MM.1S (cell line): ENCODE measurements around the gene WDR64.
A peak's percentile ranks its signal among the peaks of the same experiment; 100 is the strongest.

Experiments used
- DNase-seq: peaks from one replicate; pipeline ENCODE4 v3.0.0-alpha.2; 2015
- H2AFZ ChIP-seq: fragments of 300-600 bp; sonication (generic); 2 replicates; pipeline ENCODE4 v1.6.0; 2016; ENCODE audit warnings: antibody characterized with exemption, low read length
- H3F3A ChIP-seq: fragments of 300-600 bp; sonication (generic); 2 replicates; pipeline ENCODE4 v1.6.1; 2016; ENCODE audit warnings: mild to moderate bottlenecking, antibody characterized with exemption, low read length, moderate library complexity, mixed read lengths; ENCODE audit not compliant: insufficient read depth
- H3K27ac ChIP-seq: fragments of 300-600 bp; sonication (generic); 2 replicates; pipeline ENCODE4 v1.5.1; 2016; ENCODE audit warnings: mild to moderate bottlenecking, low read length
- H3K27me3 ChIP-seq: fragments of 300-600 bp; sonication (generic); replicated peaks from 2 replicates; pipeline ENCODE4 v1.6.0; 2016; ENCODE audit warnings: low read length; ENCODE audit not compliant: insufficient read depth
- H3K36me3 ChIP-seq: fragments of 300-600 bp; sonication (generic); replicated peaks from 2 replicates; pipeline ENCODE4 v1.6.1; 2016; ENCODE audit warnings: mild to moderate bottlenecking, low read length, mixed read lengths; ENCODE audit not compliant: insufficient read depth
- H3K4me1 ChIP-seq: fragments of 300-600 bp; sonication (generic); 2 replicates; pipeline ENCODE4 v1.6.1; 2016; ENCODE audit warnings: low read length, mixed read lengths
- H3K4me2 ChIP-seq: fragments of 300-600 bp; sonication (generic); 2 replicates; pipeline ENCODE4 v1.6.0; 2016; ENCODE audit warnings: low read depth, low read length
- H3K4me3 ChIP-seq: fragments of 300-600 bp; sonication (generic); 2 replicates; pipeline ENCODE4 v1.5.1; 2016; ENCODE audit warnings: low read length, mixed read lengths
- H3K79me2 ChIP-seq: fragments of 300-600 bp; sonication (generic); 2 replicates; pipeline ENCODE4 v1.6.1; 2016; ENCODE audit warnings: mixed run types, low read length, mixed read lengths
- H3K9ac ChIP-seq: fragments of 300-600 bp; sonication (generic); 2 replicates; pipeline ENCODE4 v1.6.1; 2016; ENCODE audit warnings: low read length, mixed read lengths
- H3K9me2 ChIP-seq: fragments of 300-600 bp; sonication (generic); replicated peaks from 2 replicates; pipeline ENCODE4 v1.6.1; 2016; ENCODE audit warnings: mild to moderate bottlenecking, low read length, mixed read lengths; ENCODE audit not compliant: insufficient read depth
- H3K9me3 ChIP-seq: fragments of 300-600 bp; sonication (generic); replicated peaks from 2 replicates; pipeline ENCODE4 v1.6.1; 2016; ENCODE audit warnings: mild to moderate bottlenecking, low read length, mixed read lengths; ENCODE audit not compliant: insufficient read depth
- H4K20me1 ChIP-seq: fragments of 300-600 bp; sonication (generic); 2 replicates; pipeline ENCODE4 v1.6.1; 2016; ENCODE audit warnings: mild to moderate bottlenecking, low read length, moderate library complexity, mixed read lengths; ENCODE audit not compliant: insufficient read depth
- CTCF ChIP-seq: fragments of 300-600 bp; sonication (generic); IDR thresholded peaks from 2 replicates; pipeline ENCODE4 v1.5.1; 2016; ENCODE audit warnings: antibody characterized with exemption, low read length, mixed read lengths
- EZH2 ChIP-seq: fragments of 300-600 bp; sonication (generic); optimal IDR thresholded peaks from 2 replicates; pipeline ENCODE3; 2017; ENCODE audit warnings: low read depth, mild to moderate bottlenecking, antibody characterized with exemption, low read length, mixed read lengths
- EZH2phosphoT487 ChIP-seq: fragments of 300-600 bp; sonication (generic); IDR thresholded peaks from 2 replicates; pipeline ENCODE4 v1.6.1; 2018; ENCODE audit warnings: antibody characterized with exemption, low read length

Gene WDR64

DNA sequence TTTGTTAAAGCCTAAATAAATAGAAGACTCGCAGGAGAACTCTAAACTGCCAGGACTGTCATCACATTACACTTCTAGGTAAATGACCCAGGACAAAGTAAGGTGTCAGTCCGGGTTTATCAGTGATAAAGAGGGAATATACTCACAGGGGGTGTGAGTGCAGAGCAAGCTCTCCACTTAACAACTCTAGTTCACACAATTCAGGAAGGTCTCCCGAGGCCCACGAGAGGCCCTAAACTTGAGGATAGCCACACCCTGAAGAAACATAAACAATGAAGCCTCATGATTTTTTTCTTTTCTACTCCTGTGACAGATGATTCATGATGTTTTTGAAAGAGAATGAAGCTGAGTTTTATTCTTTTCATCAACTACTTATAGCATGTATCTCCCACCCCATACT, 130.3 kb downstream of the WDR64 start:
- Histone ChIP-seq H3K4me1 (no peaks in the 10 kb centered on the region), H3K36me3 (no peaks in the 10 kb centered on the region), H3K4me2 (no peak overlapping the region), H4K20me1 (no peaks in the 10 kb centered on the region), H3K27me3 (no peaks in the 10 kb centered on the region), H3K9ac (no peak overlapping the region), H3F3A (no peaks in the 10 kb centered on the region), H3K27ac (no peak overlapping the region), H2AFZ (no peak overlapping the region), H3K9me2 (no peaks in the 10 kb centered on the region), H3K4me3 (no peak overlapping the region), H3K9me3 (no peaks in the 10 kb centered on the region), H3K79me2 (no peaks in the 10 kb centered on the region)
- DNase-seq: peak; percentile 5
- TF ChIP-seq EZH2: no peak
- TF ChIP-seq EZH2phosphoT487: no peak
- no peak for TF ChIP-seq CTCF

GRCh38 chr1:241787691-241788090, 135.6 kb downstream of the WDR64 start:
- Histone ChIP-seq H3K9me3 (no peaks in the 10 kb centered on the region), H3K79me2 (no peaks in the 10 kb centered on the region), H3K27me3 (no peaks in the 10 kb centered on the region), H3K9me2 (no peaks in the 10 kb centered on the region), H4K20me1 (no peaks in the 10 kb centered on the region), H3K36me3 (no peaks in the 10 kb centered on the region), H3K4me1 (no peaks in the 10 kb centered on the region), H3K4me3 (no peak overlapping the region), H3K9ac (no peak overlapping the region), H3F3A (no peaks in the 10 kb centered on the region), H3K4me2 (no peak overlapping the region), H3K27ac (no peak overlapping the region), H2AFZ (no peak overlapping the region)
- no peak for DNase-seq
- no peak for TF ChIP-seq EZH2
- no peak for TF ChIP-seq EZH2phosphoT487
- no peak for TF ChIP-seq CTCF

DNA sequence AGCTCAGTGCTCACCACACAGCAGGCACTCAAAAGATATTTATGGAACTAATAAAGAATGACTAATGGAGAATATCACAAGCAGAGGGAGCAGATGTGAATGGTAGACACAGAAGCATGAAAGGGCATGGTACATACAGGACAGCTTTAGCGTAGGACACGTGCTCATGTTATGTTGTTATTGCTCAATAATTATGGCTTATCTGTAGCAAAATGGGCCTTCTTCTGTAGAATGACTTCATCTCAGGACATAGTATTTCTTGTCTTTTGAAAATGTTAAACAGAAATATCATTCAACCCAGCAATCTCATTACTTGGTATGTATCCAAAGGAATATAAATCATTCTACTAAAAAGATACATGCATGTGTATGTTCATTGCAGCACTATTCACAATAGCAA, 137.0 kb downstream of the WDR64 start:
- TF ChIP-seq EZH2 (no peak), EZH2phosphoT487 (no peak), CTCF (no peak)
- H3K4me1 ChIP-seq: no peaks in the 10 kb centered on the region
- no peaks in the 10 kb centered on the region for H4K20me1 ChIP-seq
- no peak overlapping the region for H3K4me3 ChIP-seq
- no peak overlapping the region for H2AFZ ChIP-seq
- DNase-seq: no peak
- no peak overlapping the region for H3K9ac ChIP-seq
- H3K27me3 ChIP-seq: no peaks in the 10 kb centered on the region
- H3F3A ChIP-seq: no peaks in the 10 kb centered on the region
- no peaks in the 10 kb centered on the region for H3K79me2 ChIP-seq
- no peak overlapping the region for H3K27ac ChIP-seq
- no peak overlapping the region for H3K4me2 ChIP-seq
- no peaks in the 10 kb centered on the region for H3K9me2 ChIP-seq
- no peaks in the 10 kb centered on the region for H3K36me3 ChIP-seq
- H3K9me3 ChIP-seq: no peaks in the 10 kb centered on the region
